ENCODE data around the gene LUZP2.

Gene LUZP2

GRCh38 chr11:24716403-24716802, 219.6 kb downstream of the LUZP2 start:
- no peak for DNase-seq (ENCODE audit: low spot score)

DNA sequence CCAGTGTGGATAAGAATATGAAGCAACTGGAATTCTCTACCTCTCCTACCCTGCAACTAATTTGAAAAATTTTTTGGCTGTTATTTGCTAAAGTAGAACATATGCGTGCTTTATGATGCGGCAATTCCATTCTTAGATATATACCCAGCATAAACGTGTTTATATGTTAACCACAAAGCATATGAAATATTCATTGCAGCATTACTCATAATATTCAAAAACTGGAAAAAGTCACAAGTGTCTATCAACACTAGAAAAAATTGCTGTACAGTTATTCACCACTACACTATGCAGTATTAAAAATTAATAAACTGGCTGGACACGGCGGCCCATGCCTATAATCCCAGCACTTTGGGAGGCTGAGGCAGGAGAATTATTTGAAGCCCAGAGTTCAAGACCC, 226.4 kb downstream of the LUZP2 start:
- DNase-seq (ENCODE audit: low spot score): no peak

DNA sequence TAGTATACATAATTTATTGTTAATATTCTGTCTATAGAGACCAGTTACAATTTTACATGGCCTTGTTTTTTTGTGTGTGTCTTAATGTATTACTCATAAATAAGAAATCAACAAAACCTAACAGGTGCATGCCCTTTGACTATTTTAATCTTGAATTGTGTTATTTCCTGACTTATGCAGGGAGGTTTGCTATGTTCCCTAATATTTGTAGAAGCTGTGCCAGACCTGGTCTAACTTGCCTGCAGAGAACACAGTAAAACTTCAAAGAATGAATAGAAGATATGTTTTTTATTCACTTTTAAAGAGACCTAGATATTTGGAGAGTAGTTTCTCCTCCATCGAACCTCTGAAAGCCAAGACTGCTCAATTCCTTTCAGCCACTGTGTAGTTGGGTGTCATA, 234.7 kb downstream of the LUZP2 start:
- DNase-seq (ENCODE audit: low spot score): no peak

GRCh38 chr11:24734742-24735237, 237.9 kb downstream of the LUZP2 start:
- DNase-seq (ENCODE audit: low spot score): no peak

- no peak for DNase-seq (ENCODE audit: low spot score)
These were observed 242.1 kb downstream of the LUZP2 start for GRCh38 chr11:24738972-24739371.

GRCh38 chr11:24739637-24740036, 242.8 kb downstream of the LUZP2 start:
- no peak for DNase-seq (ENCODE audit: low spot score)

DNA sequence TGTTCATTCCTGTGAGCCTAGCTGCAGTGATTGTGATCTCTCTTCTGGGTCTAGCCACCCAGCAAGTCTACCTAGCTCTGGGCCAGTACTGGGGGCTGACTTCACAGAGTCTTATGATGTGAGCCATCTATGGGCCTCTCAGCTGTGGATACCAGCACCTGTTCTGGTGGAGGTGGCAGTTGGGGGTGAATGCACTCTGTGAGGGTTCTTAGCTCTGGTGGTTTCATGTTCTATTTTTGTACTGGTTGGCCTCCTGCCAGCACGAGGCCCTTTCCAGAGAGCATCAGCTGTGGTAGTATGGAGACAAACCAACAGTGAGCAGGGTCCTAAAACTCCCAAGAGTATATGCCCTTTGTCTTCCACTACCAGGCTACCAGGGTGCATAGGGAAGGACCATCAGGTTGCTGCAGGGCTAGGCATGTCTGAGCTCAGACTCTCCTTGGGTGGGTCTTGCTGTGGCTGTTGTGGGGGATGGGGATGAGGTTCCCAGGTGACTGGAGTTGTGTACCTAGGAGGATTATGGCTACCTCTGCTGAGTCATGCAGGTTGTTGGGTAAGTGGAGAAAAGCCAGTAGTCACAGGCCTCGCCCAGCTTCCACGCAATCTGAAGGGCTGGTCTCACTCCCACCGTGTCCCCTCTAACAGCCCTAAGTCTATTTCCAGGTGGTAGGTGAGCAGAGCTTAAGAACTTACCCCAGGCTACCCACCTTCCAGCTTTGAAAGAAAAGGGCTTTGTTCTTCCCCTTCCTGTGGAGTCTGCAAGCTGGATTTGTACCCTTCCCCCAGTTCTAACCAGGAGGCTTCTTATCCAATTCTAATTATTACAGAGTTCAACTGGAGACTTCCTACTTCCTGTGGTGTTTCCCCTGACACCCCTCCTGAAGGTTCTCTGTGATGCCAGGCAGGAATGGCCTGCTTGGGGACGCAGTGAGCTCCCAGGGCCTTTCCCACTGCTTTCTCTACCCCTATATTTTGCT, 250.7 kb downstream of the LUZP2 start:
- no peak for DNase-seq (ENCODE audit: low spot score)

GRCh38 chr11:24748261-24748660, 251.4 kb downstream of the LUZP2 start:
- no peak for DNase-seq (ENCODE audit: low spot score)

DNA sequence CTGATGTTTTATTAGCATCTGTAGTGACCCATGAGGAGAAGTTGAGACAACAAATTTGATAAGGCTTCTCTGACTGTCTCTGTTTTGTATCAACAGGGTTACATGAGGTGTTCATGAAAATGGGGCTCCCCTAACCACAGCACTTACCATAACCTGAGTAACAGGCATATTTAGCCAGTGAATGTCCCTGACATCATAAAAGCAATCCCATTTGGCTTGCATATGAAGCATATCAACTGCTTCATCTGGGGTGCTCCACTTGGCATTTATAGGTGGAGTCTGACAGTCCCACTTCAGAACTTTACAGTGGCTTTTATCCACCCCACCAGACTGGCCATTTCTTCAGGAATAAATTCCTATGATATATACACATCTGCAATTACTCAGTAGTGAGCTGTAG, 257.6 kb downstream of the LUZP2 start:
- DNase-seq (ENCODE audit: low spot score): no peak

GRCh38 chr11:24755260-24755839, 258.5 kb downstream of the LUZP2 start:
- no peak for DNase-seq (ENCODE audit: low spot score)

- no peak for DNase-seq (ENCODE audit: low spot score)
These were observed 262.9 kb downstream of the LUZP2 start for GRCh38 chr11:24759742-24760141.

DNA sequence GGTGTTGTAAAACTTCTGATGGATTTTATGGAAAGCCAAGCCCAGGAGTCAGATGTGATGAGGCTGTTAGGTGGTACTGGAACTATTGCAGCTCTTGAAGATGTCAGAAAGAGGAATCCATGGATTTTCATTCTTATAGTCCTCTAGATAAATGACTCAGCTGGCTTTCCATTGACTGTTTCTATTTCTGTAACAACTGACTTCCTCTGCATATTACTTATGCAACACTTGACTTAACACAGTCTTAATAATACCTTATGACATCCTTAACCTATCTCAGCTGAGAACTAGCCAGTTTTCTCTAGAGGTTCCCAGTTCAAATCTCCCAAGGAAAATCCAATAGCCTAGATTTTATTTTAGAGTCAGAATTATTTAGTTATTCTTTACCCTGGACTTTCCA, 263.8 kb downstream of the LUZP2 start:
- DNase-seq (ENCODE audit: low spot score): no peak

DNA sequence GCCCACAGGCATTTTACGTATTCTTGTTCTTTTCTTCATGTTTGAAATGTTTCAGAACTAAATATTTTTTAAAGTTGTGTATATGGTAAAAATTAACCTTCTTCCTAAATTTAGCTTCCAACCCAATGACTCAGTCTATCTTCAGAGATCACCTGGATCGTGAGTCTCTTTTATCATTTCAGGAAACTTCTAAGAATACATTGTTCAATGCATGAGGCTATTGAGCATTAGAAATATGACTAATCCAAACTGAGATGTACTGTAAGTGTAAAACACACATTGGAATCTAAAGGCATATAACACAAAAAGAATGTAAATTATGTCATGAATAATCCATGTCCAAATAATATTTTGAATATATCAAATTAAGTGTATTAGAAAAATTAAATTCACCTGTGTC, 265.2 kb downstream of the LUZP2 start:
- DNase-seq (ENCODE audit: low spot score): no peak

DNA sequence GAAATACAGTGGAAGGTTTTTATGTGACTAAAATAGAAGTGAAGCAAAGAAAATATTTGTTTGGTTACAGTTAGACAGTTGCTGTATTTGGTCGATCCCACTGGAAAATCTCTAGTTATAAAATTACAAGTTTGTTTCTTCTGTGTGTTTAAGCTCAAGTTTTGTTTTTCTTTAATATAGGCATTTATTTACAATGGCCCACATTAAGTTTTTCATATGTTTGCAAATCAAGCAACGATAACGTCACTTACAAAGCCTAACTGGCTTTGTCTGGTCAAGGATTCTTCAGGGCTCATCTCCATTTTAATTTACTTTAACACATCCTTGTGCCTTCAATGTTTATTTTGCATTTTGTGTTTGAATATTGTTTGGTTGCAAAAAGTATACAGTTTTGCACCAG, 270.6 kb downstream of the LUZP2 start:
- no peak for DNase-seq (ENCODE audit: low spot score)

DNA sequence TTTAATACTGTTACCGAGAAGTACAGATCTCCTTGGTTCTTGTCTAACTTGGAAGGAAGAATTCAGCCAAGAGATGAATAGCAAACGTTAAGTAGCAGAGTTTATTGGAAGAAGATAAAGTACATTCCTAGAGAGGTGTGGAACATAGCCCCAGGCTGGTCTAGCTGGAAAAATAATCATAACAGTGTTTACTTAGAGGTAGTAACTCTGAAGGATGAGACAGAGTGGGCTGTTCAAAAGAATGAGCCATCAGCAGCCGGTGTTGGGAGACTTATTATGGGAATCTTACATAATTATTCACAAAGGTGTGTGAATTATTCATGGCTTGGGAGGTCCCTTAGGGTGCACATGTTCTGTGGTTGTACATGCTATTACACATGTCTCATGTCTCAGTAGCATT, 276.5 kb downstream of the LUZP2 start:
- DNase-seq (ENCODE audit: low spot score): no peak

GRCh38 chr11:24779791-24780190, 282.9 kb downstream of the LUZP2 start:
- no peak for DNase-seq (ENCODE audit: low spot score)

DNA sequence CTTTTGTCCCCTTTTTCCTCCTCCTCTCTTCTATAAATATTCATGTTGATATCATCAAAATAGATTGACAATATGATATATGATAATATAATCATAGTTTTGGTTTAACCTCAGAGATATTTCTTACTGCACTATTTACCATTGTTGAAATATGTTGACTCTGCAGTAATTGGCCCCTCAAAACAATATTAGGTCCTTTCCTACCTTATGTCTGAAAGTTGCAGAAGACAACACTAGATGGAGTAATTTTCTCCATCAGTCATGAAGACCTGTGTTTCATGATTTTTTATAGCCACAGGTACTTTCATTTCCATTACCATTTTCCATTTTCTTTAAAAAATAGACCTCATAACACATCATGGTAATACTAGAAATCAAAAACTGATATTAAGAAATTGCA, 284.4 kb downstream of the LUZP2 start:
- no peak for DNase-seq (ENCODE audit: low spot score)

- DNase-seq (ENCODE audit: low spot score): no peak
These were observed 296.6 kb downstream of the LUZP2 start for GRCh38 chr11:24793479-24793878.

DNA sequence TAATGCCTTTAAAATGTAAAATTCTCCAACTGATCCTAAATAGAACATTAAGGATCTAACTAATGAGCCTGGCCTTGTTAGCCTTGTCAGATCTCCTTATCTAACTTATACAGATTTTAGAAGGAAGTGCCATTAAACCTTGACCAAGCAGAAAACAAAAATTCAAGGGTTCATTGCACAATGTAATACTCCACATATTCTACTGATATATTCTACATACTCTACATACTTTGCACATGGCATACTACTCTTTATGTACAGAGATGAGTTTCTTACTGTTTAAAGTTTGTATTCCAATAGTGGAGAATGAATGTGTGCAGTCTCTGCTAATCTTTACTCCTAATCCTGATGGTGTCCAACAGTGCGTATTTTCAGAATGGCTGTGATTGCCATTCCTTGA, 297.2 kb downstream of the LUZP2 start:
- DNase-seq (ENCODE audit: low spot score): no peak

GRCh38 chr11:24805671-24806070, 308.8 kb downstream of the LUZP2 start:
- no peak for DNase-seq (ENCODE audit: low spot score)

- no peak for DNase-seq (ENCODE audit: low spot score)
These were observed 311.3 kb downstream of the LUZP2 start for GRCh38 chr11:24808173-24808572.

DNA sequence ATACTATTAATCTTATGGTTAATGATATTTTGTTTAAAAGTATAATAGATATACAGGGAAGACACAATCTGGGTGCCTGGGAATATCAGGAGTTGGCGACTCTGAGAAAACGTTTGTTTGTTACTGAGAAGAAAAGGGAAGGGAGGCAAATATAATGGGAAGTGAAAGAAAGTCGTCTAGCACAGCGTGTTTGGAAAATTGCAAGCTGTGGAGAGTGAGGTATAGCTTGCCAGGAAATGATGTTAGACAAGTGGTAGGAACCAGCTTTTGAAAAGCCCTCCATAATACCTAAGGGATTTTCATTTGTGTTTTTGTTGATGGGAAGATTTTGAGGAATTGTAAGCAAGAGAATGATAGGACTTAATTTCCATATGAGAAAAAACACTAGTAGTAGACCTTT, 322.2 kb downstream of the LUZP2 start:
- DNase-seq (ENCODE audit: low spot score): no peak

GRCh38 chr11:24819863-24820434, 323.1 kb downstream of the LUZP2 start:
- no peak for DNase-seq (ENCODE audit: low spot score)

Data from GM03348 (cell line).